NAMALWA (cell line): ENCODE results near the gene KRT16.
"Not testable (repeated sequence)": the region's sequence is repeated elsewhere in the genome, so short reads cannot be mapped to it uniquely, and the experiment has no call there.

Experiments used
- DNase-seq: peaks from one replicate; pipeline ENCODE4 v3.0.0-alpha.2; 2015; ENCODE audit warnings: low spot score

The KRT16 gene

DNA sequence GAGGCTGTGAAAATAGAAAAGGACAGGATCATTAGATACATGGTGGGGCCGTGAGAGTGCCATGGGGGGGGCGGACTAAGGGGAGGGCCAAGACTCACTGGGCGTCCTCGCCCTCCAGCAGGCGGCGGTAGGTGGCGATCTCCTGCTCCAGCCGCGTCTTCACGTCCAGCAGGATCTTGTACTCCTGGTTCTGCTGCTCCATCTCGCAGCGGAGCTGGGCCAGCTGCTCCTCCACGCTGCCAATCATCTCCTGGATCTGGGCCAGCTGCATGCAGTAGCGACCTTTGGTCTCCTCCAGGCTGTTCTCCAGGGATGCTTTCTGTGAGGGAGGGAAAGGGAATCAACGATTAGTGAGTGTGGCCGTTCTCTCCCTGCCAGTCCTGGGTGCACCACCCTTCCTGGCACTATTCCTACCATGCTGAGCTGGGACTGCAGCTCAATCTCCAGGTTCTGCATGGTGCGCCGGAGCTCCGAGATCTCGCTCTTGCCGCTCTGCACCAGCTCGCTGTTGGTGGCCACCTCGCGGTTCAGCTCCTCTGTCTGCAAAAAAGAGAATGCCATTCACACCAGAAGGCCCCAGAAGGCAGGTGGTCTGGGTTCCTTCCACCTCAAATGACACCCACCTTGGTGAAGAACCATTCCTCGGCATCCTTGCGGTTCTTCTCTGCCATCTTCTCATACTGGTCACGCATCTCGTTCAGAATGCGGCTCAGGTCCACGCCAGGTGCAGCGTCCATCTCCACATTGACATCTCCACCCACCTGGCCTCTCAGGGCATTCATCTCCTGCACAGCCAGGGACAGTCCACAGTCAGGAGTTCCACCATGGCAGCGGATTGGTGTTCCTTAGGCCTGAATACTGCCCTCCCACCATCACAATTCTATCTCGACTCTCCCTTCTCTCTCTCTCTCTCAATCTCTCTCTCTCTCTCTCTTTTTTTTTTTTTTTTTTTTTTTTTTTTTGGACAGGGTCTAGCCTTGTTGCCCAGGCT lies 29.1 kb downstream of the KRT16 start:
- DNase-seq = no peak

DNA sequence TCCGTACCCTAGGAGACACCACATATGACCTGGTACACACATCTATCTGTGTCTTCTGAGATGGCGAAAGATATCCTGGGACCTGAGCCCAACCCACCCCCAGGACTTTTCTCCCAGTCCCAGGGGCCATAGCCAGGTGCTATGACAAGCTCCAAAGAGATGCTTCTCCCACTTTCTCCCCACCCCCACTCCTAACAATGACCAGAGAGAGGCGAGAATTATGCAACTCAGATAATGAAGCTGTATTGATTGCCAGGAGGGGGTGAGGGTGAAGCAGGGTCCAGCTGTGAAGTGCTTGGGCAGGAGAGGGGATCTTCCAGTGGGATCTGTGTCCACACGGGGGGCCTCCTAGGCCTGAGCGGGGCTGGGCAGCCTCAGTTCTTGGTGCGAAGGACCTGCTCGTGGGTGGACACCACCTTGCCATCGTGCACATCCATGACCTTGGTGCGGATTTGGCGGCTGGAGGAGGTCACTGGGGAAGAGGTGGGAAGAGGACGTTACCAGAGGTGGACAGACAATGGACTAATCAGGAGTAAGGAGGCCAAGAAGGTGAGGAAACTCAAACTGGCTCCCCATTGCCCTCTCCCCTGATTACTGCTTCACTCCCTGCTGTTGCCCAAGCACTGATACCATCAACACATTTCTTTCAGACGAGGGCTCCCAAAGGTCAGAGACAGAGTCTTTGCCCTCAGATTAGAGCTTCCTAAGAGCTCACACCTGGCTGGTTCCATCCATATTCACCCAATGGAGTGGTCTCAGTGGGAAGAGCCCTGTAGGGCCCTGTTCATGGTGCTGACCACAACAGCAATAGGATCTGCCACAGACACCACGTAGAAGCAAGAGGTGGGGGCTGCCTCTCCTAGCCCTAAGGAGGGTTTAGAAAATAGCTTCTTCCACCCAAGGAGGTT lies 30.3 kb downstream of the KRT16 start:
- not testable (repeated sequence) for DNase-seq

DNA sequence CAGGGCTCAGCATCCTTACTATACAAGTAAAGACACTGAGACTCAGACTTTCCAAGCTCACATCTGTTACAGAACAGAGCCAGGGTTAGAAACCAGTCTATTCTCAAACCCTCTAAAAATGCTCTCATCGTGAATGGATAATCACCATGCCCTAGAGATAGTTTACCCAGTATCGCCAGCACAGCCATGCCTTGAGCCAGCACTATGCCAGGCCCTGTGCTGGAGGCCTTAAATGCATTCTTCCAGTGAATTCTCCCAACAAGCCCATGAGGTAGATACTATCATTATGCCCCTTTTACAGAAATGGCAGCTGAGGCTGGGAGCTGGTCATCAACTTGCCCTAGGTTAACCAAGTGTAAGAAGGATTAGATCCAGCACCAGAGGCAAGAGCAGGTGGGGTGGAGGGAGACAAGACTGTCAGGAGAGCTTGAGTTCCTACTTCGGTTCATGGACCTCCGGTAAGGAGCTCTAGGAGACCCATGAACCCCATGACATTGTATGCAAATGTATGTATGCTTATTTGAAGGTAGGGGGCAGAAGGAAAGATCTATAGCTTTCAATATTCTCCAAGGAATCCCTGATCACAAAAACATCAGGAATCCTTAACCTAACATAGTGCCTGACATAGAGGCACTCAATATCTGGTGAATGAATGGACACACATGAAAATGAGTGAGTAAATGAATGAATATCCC lies 31.1 kb downstream of the KRT16 start:
- no peak for DNase-seq

DNA sequence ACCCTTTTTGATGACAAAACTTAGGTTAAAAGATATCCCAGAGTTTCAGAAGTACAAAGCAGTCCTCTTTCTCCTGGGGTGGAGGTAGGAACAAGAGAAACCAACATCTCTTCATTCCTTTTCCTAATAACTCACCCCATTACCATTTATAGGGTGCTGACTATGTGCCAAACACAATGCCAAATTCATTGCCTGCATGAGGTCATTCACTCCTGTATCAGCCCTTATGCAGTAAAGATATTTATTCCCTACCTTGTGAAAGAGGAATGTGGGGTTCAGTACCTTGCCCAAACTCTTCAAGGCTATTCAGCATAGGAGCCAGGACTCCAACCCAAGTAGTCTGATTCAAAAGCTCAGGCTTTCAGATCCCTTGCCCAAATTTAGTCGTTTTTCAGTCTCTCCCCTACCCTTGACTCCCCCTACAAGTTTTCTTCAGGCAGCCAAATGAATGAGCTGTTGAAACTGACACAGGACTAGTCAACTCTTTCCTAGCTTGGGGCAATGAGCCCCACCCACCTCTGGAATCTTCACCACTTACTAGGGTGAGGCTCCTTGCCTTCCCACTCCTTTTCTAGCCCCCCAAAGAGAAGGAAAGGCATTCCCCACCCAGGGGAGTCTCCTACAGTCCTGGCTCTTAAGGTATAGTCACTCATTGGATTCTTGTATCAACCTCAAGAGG lies 31.7 kb downstream of the KRT16 start:
- DNase-seq = no peak

DNA sequence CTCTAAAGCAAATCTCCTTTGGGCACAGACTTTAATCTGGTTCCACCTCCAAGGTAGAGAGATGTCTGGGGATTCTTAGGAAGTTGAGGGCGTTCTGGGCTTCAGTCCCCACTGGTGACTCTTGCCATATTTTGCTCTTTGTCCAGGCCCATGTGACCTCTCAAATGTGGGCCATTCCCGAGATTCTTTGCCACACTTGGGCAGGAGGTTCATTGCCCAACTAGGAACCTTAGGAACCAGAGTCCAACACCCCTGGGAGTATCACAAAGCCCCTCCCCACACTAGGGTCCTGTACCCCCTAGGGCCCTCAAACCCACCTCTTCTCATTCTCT lies 32.4 kb downstream of the KRT16 start:
- no peak for DNase-seq

DNA sequence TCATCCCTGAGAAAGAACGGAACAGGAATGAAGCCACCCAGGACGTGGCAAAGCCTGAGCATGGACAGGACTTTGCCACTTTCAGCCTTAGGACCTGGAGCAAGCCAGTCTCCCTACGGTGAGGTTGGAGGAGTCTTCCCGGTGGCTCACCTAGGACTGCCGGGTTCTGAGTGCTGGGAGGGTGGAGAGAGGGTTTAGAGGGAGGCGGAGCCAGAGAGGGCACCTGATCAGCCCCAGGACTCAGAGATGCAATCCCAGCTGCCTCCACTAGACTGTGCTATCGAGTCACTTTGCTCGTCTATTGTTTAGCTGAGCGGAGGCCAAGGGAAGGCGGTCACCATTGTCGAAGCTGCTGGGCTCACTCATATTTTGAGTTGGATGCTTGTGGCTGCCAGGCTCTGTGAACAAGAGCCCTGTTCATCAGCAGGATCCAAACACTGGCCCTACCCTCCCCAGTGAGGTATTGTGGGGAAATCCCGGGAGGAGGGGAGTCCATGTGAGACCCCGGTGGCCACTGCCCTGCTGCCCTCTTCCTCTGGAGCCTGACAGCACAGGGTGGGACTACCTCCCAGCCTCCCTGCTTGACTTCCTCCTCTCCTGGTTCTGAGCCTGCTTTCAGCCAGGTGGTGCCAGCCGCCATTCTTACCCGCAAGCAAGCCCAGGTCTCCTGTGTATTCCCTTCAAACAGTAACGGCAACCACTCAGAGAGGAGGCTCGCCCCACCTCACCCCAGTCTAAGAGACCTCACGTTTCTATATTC lies 32.9 kb downstream of the KRT16 start:
- DNase-seq = peak; percentile 84

DNA sequence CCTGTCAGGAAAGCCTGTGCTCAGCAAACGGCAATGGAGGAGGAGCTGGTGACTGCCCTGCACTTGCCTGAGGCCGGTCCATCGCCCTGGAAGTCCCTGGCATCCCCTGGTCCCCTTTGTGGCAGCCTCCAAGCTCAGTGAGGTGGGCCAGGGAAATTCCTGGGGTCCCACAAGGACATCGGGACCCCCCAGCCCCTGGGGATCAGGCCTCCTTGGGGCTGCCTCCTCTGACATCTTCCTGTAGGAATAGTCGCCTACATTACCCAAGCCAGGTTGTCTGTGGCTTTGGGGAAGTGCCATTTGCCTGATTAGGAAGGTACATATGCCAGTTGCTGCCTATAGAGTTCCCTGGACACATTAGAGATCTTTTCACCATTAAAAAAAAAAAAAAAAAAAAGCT lies 33.6 kb downstream of the KRT16 start:
- DNase-seq = no peak

DNA sequence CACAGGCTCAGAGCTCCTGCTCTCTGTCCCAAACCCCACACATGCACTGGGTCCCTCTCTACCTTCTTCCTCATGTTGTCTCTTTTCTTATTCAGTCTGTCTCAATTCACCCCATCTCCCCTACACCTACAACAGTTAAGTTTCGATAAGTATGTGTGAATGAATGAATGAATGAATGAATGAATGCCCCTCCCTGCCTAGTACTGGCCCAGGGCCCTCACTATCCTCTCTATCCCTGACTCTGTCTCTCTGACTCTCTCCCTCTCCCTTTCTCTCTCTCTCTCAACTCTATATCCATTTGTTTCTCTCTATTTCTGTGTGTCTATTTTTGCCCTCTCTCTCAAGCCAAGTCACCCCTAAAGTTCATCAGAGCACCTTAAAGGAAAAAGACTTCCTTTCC lies 34.0 kb downstream of the KRT16 start:
- no peak for DNase-seq

DNA sequence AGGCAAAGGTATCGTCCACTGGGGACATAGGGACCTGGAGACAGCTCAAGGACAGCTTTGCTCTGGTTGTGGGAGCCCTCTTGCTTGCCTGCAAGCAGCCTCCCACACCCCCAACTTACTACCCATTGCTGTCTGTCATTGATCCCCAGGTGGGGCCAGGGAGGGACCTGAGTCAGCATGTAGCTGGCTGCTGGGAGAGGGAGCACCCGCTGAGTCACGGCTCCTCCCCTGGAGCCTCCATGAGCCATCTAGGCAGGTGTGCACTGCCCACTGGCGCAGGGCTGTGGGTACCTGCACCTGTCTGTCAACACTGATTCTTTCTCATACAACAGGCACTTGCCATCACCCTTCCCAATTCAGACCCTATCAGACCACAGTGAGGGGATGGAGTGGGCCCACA lies 35.8 kb downstream of the KRT16 start:
- DNase-seq = not testable (repeated sequence)

DNA sequence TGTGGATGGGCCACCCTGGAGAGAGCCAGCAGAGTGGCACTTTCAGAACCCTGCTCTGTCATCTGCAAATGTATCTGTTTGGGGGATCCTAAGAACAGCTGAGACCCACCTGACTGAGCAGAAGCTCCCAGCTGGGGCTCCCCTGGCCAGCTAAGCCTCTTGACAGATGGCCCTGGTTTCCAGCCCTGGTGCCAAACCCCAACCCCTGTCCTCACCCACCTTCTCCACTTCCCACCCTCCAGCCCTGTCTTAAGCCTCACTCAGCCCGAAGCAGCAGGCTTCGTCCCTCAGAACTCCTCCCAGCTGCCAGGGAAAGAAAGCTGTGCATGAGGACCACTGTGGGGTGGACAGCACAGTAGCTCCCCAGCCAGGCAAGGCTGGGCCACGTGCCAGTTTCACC lies 37.2 kb downstream of the KRT16 start:
- DNase-seq = no peak

DNA sequence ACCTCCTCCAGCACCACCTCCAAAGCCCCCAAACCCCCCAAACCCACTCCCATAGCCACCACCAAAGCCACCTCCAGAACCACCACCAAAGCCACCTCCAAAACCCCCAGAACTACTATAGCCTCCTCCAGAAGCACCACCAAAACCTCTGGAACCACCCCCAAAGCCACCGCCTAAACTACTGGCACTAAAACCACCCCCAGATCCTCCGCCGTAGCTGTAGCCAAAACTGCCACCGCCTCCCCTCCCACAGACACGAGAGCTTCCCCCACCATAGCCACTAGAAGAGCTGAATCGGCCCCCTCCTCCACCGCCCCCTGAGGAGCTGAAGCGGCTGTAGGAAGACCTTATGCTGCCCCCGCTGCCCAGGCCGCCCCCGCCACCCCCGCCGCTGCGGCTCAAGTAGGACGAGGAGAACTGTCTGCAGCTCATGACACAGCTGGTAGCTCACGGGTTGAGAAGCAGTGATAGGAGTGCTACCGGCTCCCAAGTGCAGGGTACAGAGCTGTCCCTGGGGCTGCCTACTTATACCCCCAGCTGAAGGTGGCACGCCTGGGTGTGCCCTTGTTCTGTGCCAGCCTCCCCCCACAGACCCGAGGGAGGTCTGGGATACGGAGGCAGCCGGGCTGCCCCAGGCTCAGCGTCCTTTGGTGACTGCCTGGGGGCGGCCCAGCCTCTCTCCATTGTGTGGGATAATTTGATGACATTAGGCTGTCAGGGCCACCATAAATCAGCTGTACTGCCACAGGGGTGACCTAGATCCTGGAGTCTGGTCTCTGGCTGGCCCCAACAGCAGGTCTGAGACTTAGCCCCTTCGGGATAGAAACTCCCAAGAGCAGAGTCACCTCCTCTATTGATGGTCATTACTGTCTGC lies 40.8 kb downstream of the KRT16 start, which contains the start of gene KRT9:
KRT9 (minus strand) TSS at position 499 of the 874 bp plus-strand sequence; CDS start at position 432, 67 bp downstream.
- no peak for DNase-seq

DNA sequence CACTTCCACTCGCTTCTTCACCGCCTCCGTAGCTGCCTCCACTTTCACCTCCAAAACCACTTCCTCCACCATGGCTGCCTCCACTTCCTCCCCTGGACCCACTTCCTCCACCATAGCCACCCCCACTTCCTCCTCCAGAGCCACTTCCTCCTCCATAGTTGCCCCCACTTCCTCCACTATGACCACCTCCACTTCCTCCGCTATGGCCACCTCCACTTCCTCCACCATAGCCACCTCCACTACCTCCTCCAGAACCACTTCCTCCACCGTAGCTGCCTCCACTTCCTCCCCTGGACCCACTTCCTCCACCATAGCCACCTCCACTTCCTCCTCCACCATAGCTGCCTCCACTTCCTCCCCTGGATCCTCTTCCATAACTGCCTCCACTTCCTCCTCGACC lies 45.2 kb downstream of the KRT16 start:
- DNase-seq = no peak

DNA sequence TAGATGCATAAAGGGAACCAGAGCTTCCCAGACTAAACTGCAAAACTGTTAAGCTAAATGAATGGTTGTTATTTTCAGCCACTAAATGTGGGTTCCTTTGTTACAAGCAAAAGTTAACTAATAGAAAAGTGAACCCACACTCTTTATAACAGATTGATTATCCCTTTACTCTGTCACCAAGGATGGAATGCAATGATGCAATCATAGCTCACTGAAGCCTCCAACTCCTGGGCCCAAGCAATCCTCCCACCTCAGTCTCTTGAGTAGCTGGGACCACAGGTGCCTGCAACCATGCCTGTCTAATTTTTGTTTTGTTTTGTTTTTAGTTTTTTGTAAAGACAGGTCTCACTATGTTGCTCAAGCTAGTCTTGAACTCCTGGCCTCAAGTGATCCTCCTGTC lies 47.2 kb downstream of the KRT16 start:
- no peak for DNase-seq

DNA sequence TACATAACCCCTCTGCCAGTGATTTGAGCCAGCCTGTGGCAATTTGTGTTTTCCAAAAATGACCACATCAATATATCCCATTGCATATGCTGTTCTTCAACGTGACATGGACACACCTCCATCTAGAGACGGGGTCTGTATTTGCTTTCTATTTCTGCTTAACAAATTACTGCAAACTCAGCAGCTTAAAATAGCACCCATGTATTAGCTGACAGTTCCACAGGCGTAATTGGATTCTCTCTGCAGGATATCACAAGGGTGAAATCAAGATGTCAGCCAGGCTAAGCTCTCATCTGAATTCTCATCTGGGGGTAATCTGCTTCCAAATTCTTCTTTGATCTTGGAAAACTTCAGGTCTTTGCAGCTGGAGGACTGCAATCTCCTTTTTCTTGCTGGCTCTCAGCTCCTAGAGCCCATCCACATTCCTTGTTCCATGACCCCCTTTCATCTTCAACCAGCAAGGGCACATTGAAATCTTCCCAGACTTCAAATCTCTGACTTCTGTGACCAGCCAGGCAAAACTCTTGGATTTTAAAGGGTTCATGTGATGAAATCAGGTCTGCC lies 48.9 kb downstream of the KRT16 start:
- no peak for DNase-seq

DNA sequence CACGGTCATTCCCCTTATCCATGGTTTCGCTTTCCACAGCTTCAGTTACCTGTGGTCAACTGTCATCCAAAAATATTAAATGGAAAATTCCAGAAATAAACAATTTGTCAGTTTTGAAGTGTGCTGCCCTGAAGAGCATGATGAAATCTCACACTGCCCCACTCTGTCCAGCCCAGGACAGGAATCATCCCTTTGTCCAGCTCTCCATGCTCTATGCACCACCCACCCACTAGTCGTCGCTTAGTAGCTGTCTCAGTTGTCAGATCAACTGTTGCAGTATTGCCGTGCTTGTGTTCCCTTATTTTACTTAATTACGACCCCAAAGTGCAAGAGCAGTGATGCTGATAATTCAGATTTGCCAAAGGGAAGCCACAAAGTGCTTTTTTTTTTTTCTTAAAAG lies 51.0 kb downstream of the KRT16 start:
- no peak for DNase-seq
